ENCODE data around the gene PXDC1.

Gene PXDC1

GRCh38 chr6:3711776-3712175 lies 39.7 kb downstream of the PXDC1 start:
- in situ Hi-C loops (cut with HindIII; ENCODE audit: low pct_unique_long_range_greater_than_20kb, low sequenced_read_pairs) = no loop called here
- DNase-seq (ENCODE audit: low read depth in 1 of 2, low spot score in 1 of 2) = peak in 1 of 2 experiments; percentile 78
- TF ChIP-seq JUND (IDR thresholded peaks at IDR 0.05; ENCODE audit: low read depth) = peak; percentile 42; the same call in 1 of the 2 replicates

- in situ Hi-C loops (cut with HindIII; ENCODE audit: low pct_unique_long_range_greater_than_20kb, low sequenced_read_pairs) = no loop called here
- DNase-seq (ENCODE audit: low read depth in 1 of 2, low spot score in 1 of 2) = peak in 1 of 2 experiments; percentile 81
- no peak for TF ChIP-seq JUND (IDR thresholded peaks at IDR 0.05; ENCODE audit: low read depth)
Measured at GRCh38 chr6:3710403-3710802, 41.1 kb downstream of the PXDC1 start.

- no peak for DNase-seq (ENCODE audit: low read depth in 1 of 2, low spot score in 1 of 2)
- no peak for TF ChIP-seq JUND (IDR thresholded peaks at IDR 0.05; ENCODE audit: low read depth)
- in situ Hi-C loops (cut with HindIII; ENCODE audit: low pct_unique_long_range_greater_than_20kb, low sequenced_read_pairs) = no loop called here
Measured at GRCh38 chr6:3708540-3708939, 43.0 kb downstream of the PXDC1 start.

GRCh38 chr6:3707751-3708412 lies 43.6 kb downstream of the PXDC1 start:
- in situ Hi-C loops (cut with HindIII; ENCODE audit: low pct_unique_long_range_greater_than_20kb, low sequenced_read_pairs) = no loop called here
- no peak for DNase-seq (ENCODE audit: low read depth in 1 of 2, low spot score in 1 of 2)
- no peak for TF ChIP-seq JUND (IDR thresholded peaks at IDR 0.05; ENCODE audit: low read depth)

GRCh38 chr6:3707024-3707423 lies 44.5 kb downstream of the PXDC1 start:
- DNase-seq (ENCODE audit: low read depth in 1 of 2, low spot score in 1 of 2) = no peak
- no peak for TF ChIP-seq JUND (IDR thresholded peaks at IDR 0.05; ENCODE audit: low read depth)
- in situ Hi-C loops (cut with HindIII; ENCODE audit: low pct_unique_long_range_greater_than_20kb, low sequenced_read_pairs) = no loop called here

GRCh38 chr6:3706547-3706946 lies 45.0 kb downstream of the PXDC1 start:
- no peak for TF ChIP-seq JUND (IDR thresholded peaks at IDR 0.05; ENCODE audit: low read depth)
- DNase-seq (ENCODE audit: low read depth in 1 of 2, low spot score in 1 of 2) = no peak
- in situ Hi-C loops (cut with HindIII; ENCODE audit: low pct_unique_long_range_greater_than_20kb, low sequenced_read_pairs) = no loop called here

GRCh38 chr6:3701631-3702030 lies 49.9 kb downstream of the PXDC1 start:
- no peak for TF ChIP-seq JUND (IDR thresholded peaks at IDR 0.05; ENCODE audit: low read depth)
- in situ Hi-C loops (cut with HindIII; ENCODE audit: low pct_unique_long_range_greater_than_20kb, low sequenced_read_pairs) = no loop called here
- no peak for DNase-seq (ENCODE audit: low read depth in 1 of 2, low spot score in 1 of 2)

GRCh38 chr6:3699231-3699630 lies 52.3 kb downstream of the PXDC1 start:
- in situ Hi-C loops (cut with HindIII; ENCODE audit: low pct_unique_long_range_greater_than_20kb, low sequenced_read_pairs) = no loop called here
- DNase-seq (ENCODE audit: low read depth in 1 of 2, low spot score in 1 of 2) = no peak
- no peak for TF ChIP-seq JUND (IDR thresholded peaks at IDR 0.05; ENCODE audit: low read depth)

GRCh38 chr6:3698021-3698420 lies 53.5 kb downstream of the PXDC1 start:
- in situ Hi-C loops (cut with HindIII; ENCODE audit: low pct_unique_long_range_greater_than_20kb, low sequenced_read_pairs) = no loop called here
- no peak for TF ChIP-seq JUND (IDR thresholded peaks at IDR 0.05; ENCODE audit: low read depth)
- DNase-seq (ENCODE audit: low read depth in 1 of 2, low spot score in 1 of 2) = no peak

- no peak for DNase-seq (ENCODE audit: low read depth in 1 of 2, low spot score in 1 of 2)
- TF ChIP-seq JUND (IDR thresholded peaks at IDR 0.05; ENCODE audit: low read depth) = no peak
- in situ Hi-C loops (cut with HindIII; ENCODE audit: low pct_unique_long_range_greater_than_20kb, low sequenced_read_pairs) = no loop called here
Measured at GRCh38 chr6:3697609-3698008, 53.9 kb downstream of the PXDC1 start.

GRCh38 chr6:3696525-3697088 lies 54.9 kb downstream of the PXDC1 start:
- TF ChIP-seq JUND (IDR thresholded peaks at IDR 0.05; ENCODE audit: low read depth) = no peak
- no peak for DNase-seq (ENCODE audit: low read depth in 1 of 2, low spot score in 1 of 2)
- in situ Hi-C loops (cut with HindIII; ENCODE audit: low pct_unique_long_range_greater_than_20kb, low sequenced_read_pairs) = no loop called here

GRCh38 chr6:3695065-3695817 lies 56.3 kb downstream of the PXDC1 start:
- no peak for TF ChIP-seq JUND (IDR thresholded peaks at IDR 0.05; ENCODE audit: low read depth)
- DNase-seq (ENCODE audit: low read depth in 1 of 2, low spot score in 1 of 2) = no peak
- in situ Hi-C loops (cut with HindIII; ENCODE audit: low pct_unique_long_range_greater_than_20kb, low sequenced_read_pairs) = no loop called here

- DNase-seq (ENCODE audit: low read depth in 1 of 2, low spot score in 1 of 2) = no peak
- in situ Hi-C loops (cut with HindIII; ENCODE audit: low pct_unique_long_range_greater_than_20kb, low sequenced_read_pairs) = no loop called here
- TF ChIP-seq JUND (IDR thresholded peaks at IDR 0.05; ENCODE audit: low read depth) = no peak
Measured at GRCh38 chr6:3693831-3694230, 57.7 kb downstream of the PXDC1 start.
